RWPE1 (cell line): ENCODE results near the gene GAS2L3.
"Not testable (repeated sequence)": the region's sequence is repeated elsewhere in the genome, so short reads cannot be mapped to it uniquely, and the experiment has no call there.

ENCODE experiments used
- CTCF ChIA-PET: fragments of 350-600 bp; sonication (Branson Sonifier 250); formaldehyde crosslinking; extraction: SDS; loops from one replicate; lab custom pipeline; 2021; lab: Yijun Ruan, JAX
- POLR2A ChIA-PET: fragments of 400-600 bp; formaldehyde crosslinking; extraction: SDS; loops from one replicate; lab custom pipeline; 2020; ENCODE audit warnings: antibody characterized with exemption; ENCODE audit not compliant: low non-redundant PET; lab: Yijun Ruan, JAX
- DNase-seq: peaks from one replicate; pipeline ENCODE4 v3.0.0; 2012; ENCODE audit warnings: low spot score
- H3K27ac ChIP-seq: fragments of 450-650 bp; 2 replicates; pipeline ENCODE4 v1.5.1; 2017
- CTCF ChIP-seq: fragments of 450-650 bp; conservative IDR thresholded peaks from 2 replicates; pipeline ENCODE4 v1.5.1; 2017; ENCODE audit warnings: low read depth, mild to moderate bottlenecking

GAS2L3 gene

GRCh38 chr12:100624571-100624970, 51.1 kb downstream of the GAS2L3 start:
- no peak for DNase-seq
- POLR2A ChIA-PET, result interaction anchor here (0.6 kb wide), 1 partner anchor 78 kb away, joined by 3 read pairs; no protein-coding TSS in a partner anchor
- CTCF ChIA-PET, result no interaction called here
- TF ChIP-seq CTCF, result no peak
- no peak overlapping the region for H3K27ac ChIP-seq

GRCh38 chr12:100632445-100632892, 59.0 kb downstream of the GAS2L3 start:
- H3K27ac ChIP-seq, result no peak overlapping the region
- ChIA-PET CTCF (no interaction called here), POLR2A (interaction anchor here (0.6 kb wide), 1 partner anchor 404 kb away, joined by 11 read pairs; no protein-coding TSS in a partner anchor)
- TF ChIP-seq CTCF, result no peak
- no peak for DNase-seq

- DNase-seq, H3K27ac ChIP-seq, CTCF ChIA-PET: not testable (repeated sequence)
- POLR2A ChIA-PET, result interaction anchor here (0.6 kb wide), 1 partner anchor 405 kb away, joined by 11 read pairs; no protein-coding TSS in a partner anchor
Measured at GRCh38 chr12:100633082-100633785, 59.8 kb downstream of the GAS2L3 start.

GRCh38 chr12:100643246-100643645, 69.8 kb downstream of the GAS2L3 start:
- TF ChIP-seq CTCF, result no peak
- no peak overlapping the region for H3K27ac ChIP-seq
- ChIA-PET CTCF (no interaction called here), POLR2A (no interaction called here)
- DNase-seq, result no peak

- TF ChIP-seq CTCF, result no peak
- DNase-seq, result no peak
- ChIA-PET CTCF (no interaction called here), POLR2A (no interaction called here)
- H3K27ac ChIP-seq, result no peak overlapping the region
Measured at GRCh38 chr12:100646896-100647295, 73.4 kb downstream of the GAS2L3 start.

GRCh38 chr12:100651108-100651507, 77.6 kb downstream of the GAS2L3 start:
- DNase-seq, result no peak
- ChIA-PET POLR2A (no interaction called here), CTCF (no interaction called here)
- no peak overlapping the region for H3K27ac ChIP-seq
- TF ChIP-seq CTCF, result no peak

GRCh38 chr12:100651694-100652093, 78.2 kb downstream of the GAS2L3 start:
- DNase-seq, result no peak
- POLR2A ChIA-PET, result no interaction called here
- no peak for TF ChIP-seq CTCF
- no peak overlapping the region for H3K27ac ChIP-seq
- CTCF ChIA-PET, result no interaction called here
